NCI-H69 (cell line): ENCODE results near the gene OR4D2.

Source experiments
- DNase-seq: peaks from one replicate; lab custom pipeline; 2025; lab: John Stamatoyannopoulos, UW

The OR4D2 gene

GRCh38 chr17:58210922-58211321, 44.1 kb downstream of the OR4D2 start:
- no peak for DNase-seq

GRCh38 chr17:58215685-58216084, 48.9 kb downstream of the OR4D2 start:
- DNase-seq: peak; percentile 28

- DNase-seq: no peak
Measured at GRCh38 chr17:58217766-58218165, 51.0 kb downstream of the OR4D2 start.

GRCh38 chr17:58219007-58219788, 52.4 kb downstream of the OR4D2 start, which contains the start of gene MKS1:
TSS of gene MKS1 (minus strand) at chr17:58219255. CDS start at chr17:58219230, 25 bp downstream.
- peak; percentile 97 for DNase-seq

GRCh38 chr17:58219789-58220183, 53.0 kb downstream of the OR4D2 start:
- no peak for DNase-seq
